MCF 10A (cell line): Measurements from ENCODE around the gene LGALS12. TPM values are rescaled to one million over a fixed set of nuclear protein-coding genes. Genes with fewer than 3 reads are reported as not detected.

Experiments
- BruUV-seq: library from RNA; stranded (reverse); fragments of 400-500 nt; replicated peaks from 2 replicates; lab custom pipeline; 2021; lab: Mats Ljungman, UMichigan
- CTCF ChIA-PET: fragments of 300-600 bp; sonication (Branson Sonifier 250); formaldehyde crosslinking; extraction: SDS; loops from one replicate; lab custom pipeline; 2021; ENCODE audit warnings: antibody characterized with exemption, inconsistent platforms; lab: Yijun Ruan, JAX
- POLR2A ChIA-PET: fragments of 300-600, 350-650 bp; sonication (Branson Sonifier 250); formaldehyde crosslinking; extraction: SDS; loops from one replicate; lab custom pipeline; 2020; ENCODE audit warnings: antibody characterized with exemption, inconsistent platforms; lab: Yijun Ruan, JAX
- DNase-seq: peaks from one replicate; pipeline ENCODE4 v3.0.0-alpha.2; 2018; ENCODE audit not compliant: unreplicated experiment
- H3K27ac Mint-ChIP-seq: one replicate; pipeline ENCODE4 v1.8.0; 2022; ENCODE audit warnings: mild to moderate bottlenecking, low read depth, mixed read lengths; ENCODE audit not compliant: unreplicated experiment
- H3K27me3 Mint-ChIP-seq: one replicate; pipeline ENCODE4 v1.8.0; 2022; ENCODE audit warnings: mixed read lengths; ENCODE audit not compliant: insufficient read depth, unreplicated experiment
- H3K36me3 Mint-ChIP-seq: one replicate; pipeline ENCODE4 v1.8.0; 2022; ENCODE audit warnings: mild to moderate bottlenecking, moderate library complexity, mixed read lengths; ENCODE audit not compliant: insufficient read depth, unreplicated experiment
- H3K4me1 Mint-ChIP-seq: one replicate; pipeline ENCODE4 v1.8.0; 2022; ENCODE audit warnings: mixed read lengths; ENCODE audit not compliant: insufficient read depth, unreplicated experiment
- H3K4me3 Mint-ChIP-seq: one replicate; pipeline ENCODE4 v1.8.0; 2022; ENCODE audit warnings: mild to moderate bottlenecking, moderate library complexity, mixed read lengths; ENCODE audit not compliant: unreplicated experiment
- H3K9me3 Mint-ChIP-seq: one replicate; pipeline ENCODE4 v1.8.0; 2022; ENCODE audit warnings: mixed read lengths; ENCODE audit not compliant: unreplicated experiment
- CTCF ChIP-seq: fragments of 200-600 bp; IDR thresholded peaks from one replicate; pipeline ENCODE4 v1.8.0; 2022; ENCODE audit warnings: antibody characterized with exemption, mild to moderate bottlenecking; ENCODE audit not compliant: unreplicated experiment
- intact Hi-C: fragments of 100-400 bp; cut with micrococcal nuclease; formaldehyde crosslinking; loops from 2 replicates; pipeline ENCODE4 v1.14.1; 2022
- total RNA-seq: library from RNA; stranded (reverse); gene quantifications from 2 replicates; pipeline ENCODE4 v1.2.3, GENCODE V29; 2022

LGALS12 gene
- total RNA-seq, 1 experiment from 2014 or later: not detected

DNA sequence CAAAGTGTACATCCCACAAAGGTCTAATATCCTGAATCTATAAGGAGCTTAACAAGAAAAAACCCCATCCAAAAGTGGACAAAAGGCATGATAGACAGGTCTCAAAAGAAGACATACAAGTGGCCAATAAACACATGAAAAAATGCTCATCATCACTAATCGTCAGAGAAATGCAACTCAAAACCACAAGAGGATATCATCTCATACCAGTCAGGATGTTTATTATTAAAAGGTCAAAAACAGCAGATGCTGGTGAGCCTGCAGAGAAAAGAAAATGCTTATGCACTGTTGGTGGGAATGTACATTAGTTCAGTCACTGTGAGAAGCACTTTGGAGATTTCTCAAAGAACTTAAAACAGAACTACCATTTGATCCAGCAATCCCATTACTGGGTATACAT is 12.7 kb downstream of the LGALS12 start:
- H3K4me1 Mint-ChIP-seq: no peaks in the 10 kb centered on the region
- BruUV-seq: no TSS peak
- POLR2A ChIA-PET: no interaction called here
- DNase-seq: no peak
- H3K4me3 Mint-ChIP-seq: no peak overlapping the region
- CTCF ChIA-PET: interaction anchor here (0.9 kb wide), 1 partner anchor 36 kb away, joined by 3 read pairs; no protein-coding TSS in a partner anchor
- H3K27me3 Mint-ChIP-seq: no peaks in the 10 kb centered on the region
- TF ChIP-seq CTCF: no peak
- no peaks in the 10 kb centered on the region for H3K36me3 Mint-ChIP-seq
- no peak overlapping the region for H3K27ac Mint-ChIP-seq
- intact Hi-C loops: no loop called here
- peaks cover 6% of the 10 kb centered on the region for H3K9me3 Mint-ChIP-seq

- Mint-ChIP-seq H3K9me3 (peaks cover 14% of the 10 kb centered on the region), H3K4me1 (no peaks in the 10 kb centered on the region), H3K27me3 (no peaks in the 10 kb centered on the region), H3K36me3 (no peaks in the 10 kb centered on the region), H3K4me3 (no peak overlapping the region), H3K27ac (no peak overlapping the region)
- TF ChIP-seq CTCF: no peak
- ChIA-PET CTCF (interaction anchor here (2.2 kb wide), 1 partner anchor 41 kb away, joined by 9 read pairs; no protein-coding TSS in a partner anchor), POLR2A (interaction anchor here (0.7 kb wide), 1 partner anchor 306 kb away, joined by 4 read pairs; no protein-coding TSS in a partner anchor)
- intact Hi-C loops: no loop called here
- no TSS peak for BruUV-seq
- no peak for DNase-seq
These were observed 14.8 kb downstream of the LGALS12 start for GRCh38 chr11:63520606-63521170.

DNA sequence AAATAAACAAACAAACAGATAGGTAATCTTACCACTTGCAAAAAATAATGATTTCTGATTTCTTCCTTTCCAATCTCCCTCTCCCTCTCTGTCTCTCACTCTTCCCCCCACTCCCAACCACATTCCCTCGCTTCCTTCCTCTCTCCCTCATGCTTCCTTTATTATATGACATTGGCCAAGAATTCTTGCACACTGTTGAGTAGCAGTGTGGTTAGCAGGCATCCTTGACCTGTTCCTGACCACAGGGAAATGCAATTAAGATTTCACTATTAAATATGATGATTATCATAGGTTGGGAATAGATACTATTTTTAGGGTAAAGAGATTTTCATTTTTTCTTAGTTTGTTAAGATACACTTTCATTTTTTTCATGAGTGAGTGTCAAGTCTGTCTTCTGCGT is 16.0 kb downstream of the LGALS12 start:
- Mint-ChIP-seq H3K4me1 (no peaks in the 10 kb centered on the region), H3K9me3 (peaks cover 14% of the 10 kb centered on the region), H3K4me3 (no peak overlapping the region), H3K27me3 (no peaks in the 10 kb centered on the region), H3K27ac (no peak overlapping the region), H3K36me3 (no peaks in the 10 kb centered on the region)
- intact Hi-C loops: no loop called here
- no TSS peak for BruUV-seq
- DNase-seq: no peak
- ChIA-PET POLR2A (no interaction called here), CTCF (interaction anchor here (2.2 kb wide), 1 partner anchor 43 kb away, joined by 9 read pairs; no protein-coding TSS in a partner anchor)
- TF ChIP-seq CTCF: no peak

DNA sequence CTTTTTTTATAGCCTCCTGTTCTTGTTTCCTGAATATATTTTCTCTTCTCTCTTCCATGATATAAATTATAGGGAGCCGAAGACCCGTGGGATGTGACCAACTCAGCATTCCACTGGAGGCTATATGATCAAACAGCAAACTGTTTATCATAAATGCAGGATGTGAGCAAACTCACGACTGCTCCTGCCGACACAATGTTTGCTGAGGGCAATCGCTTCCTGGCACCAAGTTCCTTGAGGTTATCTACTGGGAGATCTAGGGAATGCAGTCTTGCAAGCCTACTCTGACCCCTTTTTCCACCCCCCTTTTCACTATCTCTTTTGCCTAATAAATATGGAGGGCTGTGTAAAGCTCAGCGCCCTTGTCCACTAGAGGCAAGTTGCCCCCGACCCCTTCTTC is 17.3 kb downstream of the LGALS12 start:
- H3K27me3 Mint-ChIP-seq: no peaks in the 10 kb centered on the region
- BruUV-seq: no TSS peak
- intact Hi-C loops: no loop called here
- peaks cover 14% of the 10 kb centered on the region for H3K9me3 Mint-ChIP-seq
- H3K27ac Mint-ChIP-seq: no peak overlapping the region
- H3K36me3 Mint-ChIP-seq: no peaks in the 10 kb centered on the region
- no peak for TF ChIP-seq CTCF
- no peak overlapping the region for H3K4me3 Mint-ChIP-seq
- no peaks in the 10 kb centered on the region for H3K4me1 Mint-ChIP-seq
- no peak for DNase-seq
- ChIA-PET CTCF (interaction anchor here (0.6 kb wide), 1 partner anchor 216 kb away, joined by 4 read pairs; no protein-coding TSS in a partner anchor), POLR2A (interaction anchor here (0.6 to 1.7 kb wide), 3 partner anchors 45 to 212 kb away, joined by 4 to 5 read pairs (median 4); no protein-coding TSS in a partner anchor)
